H1 (cell line): ENCODE data around the gene SLC22A23. TPM values are rescaled to one million over a fixed set of nuclear protein-coding genes. Genes with fewer than 3 reads are reported as not detected.
"Not testable (repeated sequence)": the region's sequence is repeated elsewhere in the genome, so short reads cannot be mapped to it uniquely, and the experiment has no call there.

Experiments used
- CTCF ChIA-PET: fragments of 300-600 bp; sonication (Branson Sonifier 250); formaldehyde crosslinking; loops from one replicate; lab custom pipeline; 2021; ENCODE audit not compliant: partially characterized antibody; lab: Charles Lee
- POLR2A ChIA-PET: fragments of 300-600 bp; sonication (Branson Sonifier 250); formaldehyde crosslinking; loops from one replicate; lab custom pipeline; 2021; ENCODE audit warnings: inconsistent platforms; ENCODE audit not compliant: partially characterized antibody; lab: Charles Lee
- DNase-seq, 2 experiments: peaks; one replicate each; pipeline versions ENCODE4 v3.0.0 to v3.0.0-alpha.2; 2010 to 2022; ENCODE audit warnings: low spot score in 2 of 2, low read depth in 1 of 2, mixed read lengths in 1 of 2
- FAIRE-seq: peaks from 2 replicates; lab custom pipeline; 2011; peaks lifted over from hg19 to GRCh38; lab: Jason Lieb, UNC
- H2AFZ ChIP-seq: 2 replicates; pipeline ENCODE4 v1.8.1; 2012; ENCODE audit warnings: low read length, inconsistent platforms
- H2AK5ac ChIP-seq: 2 replicates; pipeline ENCODE4 v1.6.1; 2013; ENCODE audit warnings: low read depth, low read length
- H2BK120ac ChIP-seq: replicated peaks from 2 replicates; pipeline ENCODE3; 2013; ENCODE audit warnings: low read depth, low read length, inconsistent platforms
- H2BK12ac ChIP-seq: 2 replicates; pipeline ENCODE4 v1.6.1; 2013; ENCODE audit warnings: low read depth, low read length
- H2BK15ac ChIP-seq: 2 replicates; pipeline ENCODE4 v1.6.1; 2013; ENCODE audit warnings: low read length
- H2BK20ac ChIP-seq: 2 replicates; pipeline ENCODE4 v1.6.1; 2013; ENCODE audit warnings: low read length
- H2BK5ac ChIP-seq: 2 replicates; pipeline ENCODE4 v1.6.1; 2013; ENCODE audit warnings: low read depth, low read length
- H3K14ac ChIP-seq: 2 replicates; pipeline ENCODE4 v1.6.1; 2013; ENCODE audit warnings: inconsistent platforms; ENCODE audit not compliant: insufficient read length
- H3K18ac ChIP-seq: 2 replicates; pipeline ENCODE4 v1.6.1; 2013; ENCODE audit warnings: low read length; ENCODE audit errors: extremely low read depth
- H3K23ac ChIP-seq: 2 replicates; pipeline ENCODE4 v1.6.1; 2013; ENCODE audit warnings: inconsistent platforms; ENCODE audit not compliant: insufficient read length
- H3K23me2 ChIP-seq: 2 replicates; pipeline ENCODE4 v1.6.1; 2013; ENCODE audit warnings: low read depth, low read length
- H3K27ac ChIP-seq: 2 replicates; pipeline ENCODE4 v1.6.1; 2011; ENCODE audit warnings: low read depth, low read length, inconsistent platforms
- H3K27me3 ChIP-seq, 4 experiments: replicated peaks in 1 of 4; 1 replicate in 1 of 4; 2 replicates in 3 of 4; pipeline versions ENCODE4 v1.6.1 to v1.8.1; 2011 to 2013; ENCODE audit warnings: low read length in 3 of 4, mild to moderate bottlenecking in 3 of 4, inconsistent platforms in 2 of 4, mixed read lengths in 2 of 4, moderate library complexity in 1 of 4; ENCODE audit not compliant: control insufficient read depth in 3 of 4, insufficient read depth in 3 of 4; ENCODE audit errors: extremely low read depth in 1 of 4
- H3K36me3 ChIP-seq, 4 experiments: 2 replicates each; pipeline versions ENCODE4 v1.6.1 to v1.8.1; 2011 to 2013; ENCODE audit warnings: mild to moderate bottlenecking in 4 of 4, low read length in 3 of 4, moderate library complexity in 2 of 4, control low read depth in 1 of 4, inconsistent platforms in 1 of 4; ENCODE audit not compliant: insufficient read depth in 4 of 4, control insufficient read depth in 2 of 4
- H3K4ac ChIP-seq: replicated peaks from 2 replicates; pipeline ENCODE3; 2013; ENCODE audit warnings: low read length, low read depth, mixed read lengths, inconsistent platforms; ENCODE audit not compliant: insufficient read length
- H3K4me1 ChIP-seq, 4 experiments: replicated peaks in 1 of 4; 1 replicate in 1 of 4; 2 replicates in 3 of 4; pipeline versions ENCODE4 v1.6.1 to v1.8.1; 2011 to 2013; ENCODE audit warnings: low read length in 3 of 4, inconsistent platforms in 2 of 4, mixed read lengths in 1 of 4; ENCODE audit not compliant: insufficient read depth in 4 of 4, control insufficient read depth in 3 of 4
- H3K4me2 ChIP-seq, 2 experiments: 2 replicates each; pipeline versions ENCODE4 v1.6.1 to v1.8.1; 2011 to 2013; ENCODE audit warnings: low read depth in 2 of 2, low read length in 2 of 2, control low read depth in 1 of 2, inconsistent platforms in 1 of 2, mild to moderate bottlenecking in 1 of 2; ENCODE audit not compliant: insufficient read depth in 1 of 2
- H3K4me3 ChIP-seq, 4 experiments: fragments of 200-600, 300-600 bp in 1 of 4; sonication (generic), shearing (Covaris generic), sonication (Bioruptor Twin) in 1 of 4; 2 replicates each; pipeline versions ENCODE4 v1.5.1 to v1.8.1; 2011 to 2016; ENCODE audit warnings: low read length in 4 of 4, low read depth in 3 of 4, control low read depth in 2 of 4, inconsistent platforms in 2 of 4, mild to moderate bottlenecking in 2 of 4, mixed read lengths in 1 of 4, moderate library complexity in 1 of 4; ENCODE audit not compliant: insufficient read depth in 2 of 4; ENCODE audit errors: extremely low read depth in 1 of 4
- H3K56ac ChIP-seq: replicated peaks from 2 replicates; pipeline ENCODE3; 2013; ENCODE audit warnings: low read depth, mild to moderate bottlenecking, mixed read lengths, low read length, inconsistent platforms; ENCODE audit not compliant: insufficient read length
- H3K79me1 ChIP-seq: 2 replicates; pipeline ENCODE4 v1.6.1; 2013; ENCODE audit warnings: low read depth, low read length, control low read depth
- H3K79me2 ChIP-seq, 2 experiments: 2 replicates each; pipeline versions ENCODE4 v1.6.1 to v1.8.1; 2012 to 2013; ENCODE audit warnings: low read length in 2 of 2, mild to moderate bottlenecking in 2 of 2, inconsistent platforms in 1 of 2; ENCODE audit not compliant: insufficient read depth in 2 of 2, control insufficient read depth in 1 of 2
- H3K9ac ChIP-seq, 4 experiments: replicated peaks in 1 of 4; 1 replicate in 1 of 4; 2 replicates in 3 of 4; pipeline versions ENCODE4 v1.6.1 to v1.8.1; 2011 to 2013; ENCODE audit warnings: low read depth in 3 of 4, low read length in 3 of 4, control low read depth in 2 of 4, mild to moderate bottlenecking in 2 of 4, moderate library complexity in 2 of 4, inconsistent platforms in 1 of 4; ENCODE audit errors: extremely low read depth in 1 of 4
- H3K9me3 ChIP-seq, 2 experiments: 2 replicates each; pipeline versions ENCODE4 v1.6.1 to v1.8.1; 2012 to 2013; ENCODE audit warnings: mild to moderate bottlenecking in 2 of 2, moderate library complexity in 2 of 2, control low read depth in 1 of 2, inconsistent platforms in 1 of 2, low read depth in 1 of 2, low read length in 1 of 2, mixed read lengths in 1 of 2; ENCODE audit not compliant: insufficient read depth in 2 of 2
- H4K20me1 ChIP-seq, 2 experiments: replicated peaks in 1 of 2; 2 replicates each; pipeline versions ENCODE3 to v1.8.1; 2011 to 2013; ENCODE audit warnings: inconsistent platforms in 2 of 2, low read length in 2 of 2, mild to moderate bottlenecking in 1 of 2; ENCODE audit not compliant: insufficient read depth in 2 of 2, control insufficient read depth in 1 of 2
- H4K5ac ChIP-seq: 2 replicates; pipeline ENCODE4 v1.6.1; 2013; ENCODE audit warnings: low read length, low read depth, mixed read lengths, inconsistent platforms; ENCODE audit not compliant: insufficient read length
- H4K8ac ChIP-seq: 2 replicates; pipeline ENCODE4 v1.8.0; 2013; ENCODE audit warnings: mild to moderate bottlenecking, moderate library complexity, low read length, inconsistent platforms; ENCODE audit not compliant: insufficient read depth; ENCODE audit errors: extremely low read depth
- H4K91ac ChIP-seq: replicated peaks from 2 replicates; pipeline ENCODE3; 2013; ENCODE audit warnings: low read length, mixed read lengths, inconsistent platforms; ENCODE audit not compliant: insufficient read length
- WGBS, 2 experiments: shearing (Covaris generic) in 1 of 2; methylation state at CpG; one replicate each; pipeline versions ENCODE4 v1.1.6 to v1.1.7; 2013 to 2015; ENCODE audit warnings: low lambda C conversion rate in 2 of 2, mixed read lengths in 2 of 2, inconsistent platforms in 1 of 2, low coverage in 1 of 2, missing lambda C conversion rate in 1 of 2; ENCODE audit not compliant: insufficient replicate concordance in 2 of 2, insufficient coverage in 1 of 2, insufficient read length in 1 of 2; ENCODE audit errors: extremely low coverage in 1 of 2, missing lambda C conversion rate in 1 of 2; 5-methylcytosine and 5-hydroxymethylcytosine counted together
- polyA plus RNA-seq, 7 experiments: library from polyadenylated mRNA; depleted of rRNA in 3 of 7; stranded (reverse) in 5 of 7; unstranded in 2 of 7; fragments of >200 nt in 5 of 7; fragments of 200-250 nt in 2 of 7; gene quantifications; 1 replicate in 5 of 7; 2 replicates in 1 of 7; 4 replicates in 1 of 7; pipeline versions ENCODE4 v1.2.1 to v1.2.3, GENCODE V29; 2011 to 2013; ENCODE audit warnings: missing spikeins in 2 of 7, mixed read lengths in 2 of 7
- total RNA-seq: library from RNA; stranded (reverse); fragmentation: NEBNext Ultra II Directional; extraction: Animal tissue kit (Norgen Biotek cat#: 25700); gene quantifications from 2 replicates; pipeline ENCODE4 v1.2.1, GENCODE V29; 2021

SLC22A23 gene
- total and polyA plus RNA-seq, 2 of the 8 experiments (the other 6 are each of a cell fraction or from before 2014, with no cell fraction given), result 9.9 to 38.4 TPM

- 97% methylated on average over 2 of the region's 4 CpGs; no CpG with 5 or more reads in 1 of the 2 experiments for WGBS, 2 experiments
- H2BK5ac ChIP-seq, H2BK120ac ChIP-seq, H3K36me3 ChIP-seq, H3K4ac ChIP-seq, H4K20me1 ChIP-seq, H2AK5ac ChIP-seq, H3K4me3 ChIP-seq, H3K23ac ChIP-seq, H3K23me2 ChIP-seq, H3K27ac ChIP-seq, H3K56ac ChIP-seq, H3K4me1 ChIP-seq, H4K5ac ChIP-seq, H4K91ac ChIP-seq, H2AFZ ChIP-seq, H2BK15ac ChIP-seq, H3K79me2 ChIP-seq, DNase-seq, FAIRE-seq, H3K4me2 ChIP-seq, H3K79me1 ChIP-seq, H3K27me3 ChIP-seq, H2BK12ac ChIP-seq, H3K9me3 ChIP-seq, H3K9ac ChIP-seq, H4K8ac ChIP-seq, H2BK20ac ChIP-seq, H3K14ac ChIP-seq, POLR2A ChIA-PET, H3K18ac ChIP-seq: not testable (repeated sequence)
- CTCF ChIA-PET, result interaction anchor here (17.3 kb wide), 1 partner anchor 10 kb away, joined by 263 read pairs; no protein-coding TSS in a partner anchor
Observed at GRCh38 chr6:3241745-3242144, 215.1 kb downstream of the SLC22A23 start.
